ENCODE data around the gene SOX30. TPM values are rescaled to one million over a fixed set of nuclear protein-coding genes. Genes with fewer than 3 reads are reported as not detected.

Gene SOX30
- total RNA-seq, 2 donors from 2014 or later: 0.89 TPM; not detected in 1

- H3K4me1 ChIP-seq: no peaks in the 10 kb centered on the region
- DNase-seq (ENCODE audit: low spot score): no peak
- H3K27me3 ChIP-seq: no peaks in the 10 kb centered on the region
- peaks cover 0 to 14% of the 10 kb centered on the region in 2 donors for H3K9me3 ChIP-seq
- H3K27ac ChIP-seq: no peak overlapping the region
- no peak for TF ChIP-seq CTCF (IDR thresholded peaks at IDR 0.05)
- H3K4me3 ChIP-seq: no peak overlapping the region
- no peaks in the 10 kb centered on the region for H3K36me3 ChIP-seq
Observed at GRCh38 chr5:157626831-157627230, 25.4 kb downstream of the SOX30 start.

- Histone ChIP-seq H3K27ac (no peak overlapping the region), H3K4me3 (no peak overlapping the region), H3K9me3 (peaks cover 0 to 3% of the 10 kb centered on the region in 2 donors), H3K27me3 (no peaks in the 10 kb centered on the region), H3K4me1 (no peaks in the 10 kb centered on the region), H3K36me3 (no peaks in the 10 kb centered on the region)
- no peak for DNase-seq (ENCODE audit: low spot score)
- no peak for TF ChIP-seq CTCF (IDR thresholded peaks at IDR 0.05)
Observed at GRCh38 chr5:157624144-157624543, 28.1 kb downstream of the SOX30 start.

GRCh38 chr5:157620776-157621175 lies 31.5 kb downstream of the SOX30 start:
- peaks cover 0 to 3% of the 10 kb centered on the region in 2 donors for H3K9me3 ChIP-seq
- no peaks in the 10 kb centered on the region for H3K27me3 ChIP-seq
- H3K4me3 ChIP-seq: no peak overlapping the region
- no peak for TF ChIP-seq CTCF (IDR thresholded peaks at IDR 0.05)
- no peaks in the 10 kb centered on the region for H3K4me1 ChIP-seq
- no peak for DNase-seq (ENCODE audit: low spot score)
- H3K36me3 ChIP-seq: no peaks in the 10 kb centered on the region
- H3K27ac ChIP-seq: no peak overlapping the region

- peaks cover 0 to 3% of the 10 kb centered on the region in 2 donors for H3K9me3 ChIP-seq
- H3K27me3 ChIP-seq: no peaks in the 10 kb centered on the region
- no peaks in the 10 kb centered on the region for H3K4me1 ChIP-seq
- no peak for TF ChIP-seq CTCF (IDR thresholded peaks at IDR 0.05)
- H3K27ac ChIP-seq: no peak overlapping the region
- H3K36me3 ChIP-seq: no peaks in the 10 kb centered on the region
- no peak for DNase-seq (ENCODE audit: low spot score)
- H3K4me3 ChIP-seq: no peak overlapping the region
Observed at GRCh38 chr5:157618191-157618765, 34.0 kb downstream of the SOX30 start.

GRCh38 chr5:157616785-157617184 lies 35.5 kb downstream of the SOX30 start:
- H3K9me3 ChIP-seq: no peaks in the 10 kb centered on the region
- H3K36me3 ChIP-seq: no peaks in the 10 kb centered on the region
- no peak for TF ChIP-seq CTCF (IDR thresholded peaks at IDR 0.05)
- H3K27me3 ChIP-seq: no peaks in the 10 kb centered on the region
- DNase-seq (ENCODE audit: low spot score): no peak
- H3K4me3 ChIP-seq: no peak overlapping the region
- no peak overlapping the region for H3K27ac ChIP-seq
- H3K4me1 ChIP-seq: no peaks in the 10 kb centered on the region

Measured in right atrium auricular region (tissue), 2 donors.